ENCODE measurements around the gene CLEC17A.

The CLEC17A gene

GRCh38 chr19:14654786-14655560 lies 72.1 kb downstream of the CLEC17A start:
- no peak for TF ChIP-seq CTCF (IDR thresholded peaks at IDR 0.05; ENCODE audit: low read depth, low read length)
- in situ Hi-C loops (cut with HindIII; ENCODE audit: low sequenced_read_pairs): no loop called here
- no peak overlapping the region for H3K4me3 ChIP-seq (ENCODE audit: low read depth, low read length)
- DNase-seq (ENCODE audit: low read depth, low spot score): no peak

GRCh38 chr19:14655726-14656125 lies 72.8 kb downstream of the CLEC17A start:
- no peak overlapping the region for H3K4me3 ChIP-seq (ENCODE audit: low read depth, low read length)
- no peak for TF ChIP-seq CTCF (IDR thresholded peaks at IDR 0.05; ENCODE audit: low read depth, low read length)
- no peak for DNase-seq (ENCODE audit: low read depth, low spot score)
- in situ Hi-C loops (cut with HindIII; ENCODE audit: low sequenced_read_pairs): no loop called here

- in situ Hi-C loops (cut with HindIII; ENCODE audit: low sequenced_read_pairs): no loop called here
- no peak for TF ChIP-seq CTCF (IDR thresholded peaks at IDR 0.05; ENCODE audit: low read depth, low read length)
- no peak overlapping the region for H3K4me3 ChIP-seq (ENCODE audit: low read depth, low read length)
- DNase-seq (ENCODE audit: low read depth, low spot score): no peak
Observed at GRCh38 chr19:14659874-14660489, 77.1 kb downstream of the CLEC17A start.

GRCh38 chr19:14661372-14661924 lies 78.6 kb downstream of the CLEC17A start:
- TF ChIP-seq CTCF (IDR thresholded peaks at IDR 0.05; ENCODE audit: low read depth, low read length): no peak
- no peak for DNase-seq (ENCODE audit: low read depth, low spot score)
- in situ Hi-C loops (cut with HindIII; ENCODE audit: low sequenced_read_pairs): no loop called here
- H3K4me3 ChIP-seq (ENCODE audit: low read depth, low read length): no peak overlapping the region
